CD4-positive, alpha-beta T cell treated with Interleukin-4 for 1 hour (primary cell): Measurements from ENCODE around the gene LEAP2.

Source experiments
- DNase-seq, 2 donors: peaks; one replicate each; pipeline ENCODE4 v3.0.0-alpha.2; 2020 to 2022

LEAP2 gene

DNA sequence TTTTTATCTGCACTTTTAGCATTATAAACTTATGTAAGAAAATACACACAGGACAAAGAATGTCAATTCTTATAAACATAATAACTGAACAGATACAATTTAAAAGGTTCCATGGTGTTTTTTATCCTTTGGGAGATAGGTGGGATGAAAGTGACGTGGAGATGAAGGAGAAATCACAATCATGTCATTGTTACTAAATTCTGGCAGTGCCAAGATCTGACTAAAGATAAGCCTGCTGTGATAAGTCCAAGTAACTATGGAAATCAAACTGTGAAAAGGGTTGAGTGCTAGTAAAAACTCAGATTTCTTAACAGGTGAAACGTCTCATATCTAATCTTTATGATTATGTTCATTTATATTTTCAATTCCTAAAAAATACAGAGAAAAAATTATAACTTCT is 11.1 kb downstream of the LEAP2 start:
- DNase-seq: no peak

DNA sequence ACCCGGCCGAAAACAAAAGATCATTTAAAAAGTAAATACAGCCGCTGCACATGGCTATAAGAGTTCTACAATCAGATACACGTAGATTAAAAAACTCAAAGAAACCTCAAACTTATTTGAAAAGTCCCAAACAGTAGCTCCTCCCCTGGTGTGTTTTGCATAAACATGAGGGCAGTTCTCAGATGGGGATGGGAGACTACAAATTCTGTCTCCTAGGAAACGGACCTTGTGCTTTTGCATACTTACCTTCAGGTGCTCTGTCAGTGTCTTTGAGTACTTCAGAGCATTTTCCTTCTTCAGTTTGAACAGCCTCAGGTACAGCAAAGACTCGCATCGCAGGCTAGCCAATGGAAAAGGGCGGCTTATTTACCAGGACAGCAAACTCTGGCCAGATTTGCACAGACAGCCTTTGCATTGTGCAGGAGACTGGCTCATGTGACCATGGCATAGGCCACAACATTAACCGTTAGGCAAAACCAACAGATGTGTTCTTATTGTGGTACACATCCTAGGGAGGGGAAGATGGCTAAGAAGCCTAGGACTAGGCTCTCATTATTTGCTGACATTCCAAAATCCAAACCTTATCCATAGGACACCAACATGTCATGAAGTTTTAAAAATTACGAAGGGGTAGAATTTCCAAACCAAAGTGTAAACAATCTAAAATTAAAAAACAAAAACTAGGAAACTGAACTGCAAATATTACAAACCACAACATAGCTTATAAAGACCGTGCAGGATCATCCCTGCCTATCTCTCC is 12.8 kb downstream of the LEAP2 start:
- DNase-seq: no peak

DNA sequence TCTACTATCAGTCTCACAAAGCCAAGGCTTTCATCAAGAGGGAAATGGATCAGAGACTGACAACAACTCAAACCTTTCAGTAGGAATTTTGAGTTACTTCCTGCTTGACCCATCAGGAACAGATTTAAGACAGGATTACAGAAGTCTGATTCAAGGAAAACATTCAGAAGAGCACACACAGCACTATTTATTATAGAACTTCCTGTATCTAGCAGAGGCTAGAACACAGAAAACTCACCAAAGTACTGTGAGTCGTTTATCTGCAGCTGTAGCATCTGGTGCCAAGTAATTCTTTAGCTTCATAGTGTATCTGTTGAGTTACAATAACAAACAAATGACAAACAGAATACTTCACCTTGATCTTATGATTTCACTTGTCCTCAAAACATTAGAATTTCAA is 13.8 kb downstream of the LEAP2 start:
- no peak for DNase-seq

GRCh38 chr5:132889501-132889900 is 16.0 kb downstream of the LEAP2 start:
- no peak for DNase-seq

- DNase-seq: no peak
Observed at GRCh38 chr5:132890817-132891216, 17.3 kb downstream of the LEAP2 start.

DNA sequence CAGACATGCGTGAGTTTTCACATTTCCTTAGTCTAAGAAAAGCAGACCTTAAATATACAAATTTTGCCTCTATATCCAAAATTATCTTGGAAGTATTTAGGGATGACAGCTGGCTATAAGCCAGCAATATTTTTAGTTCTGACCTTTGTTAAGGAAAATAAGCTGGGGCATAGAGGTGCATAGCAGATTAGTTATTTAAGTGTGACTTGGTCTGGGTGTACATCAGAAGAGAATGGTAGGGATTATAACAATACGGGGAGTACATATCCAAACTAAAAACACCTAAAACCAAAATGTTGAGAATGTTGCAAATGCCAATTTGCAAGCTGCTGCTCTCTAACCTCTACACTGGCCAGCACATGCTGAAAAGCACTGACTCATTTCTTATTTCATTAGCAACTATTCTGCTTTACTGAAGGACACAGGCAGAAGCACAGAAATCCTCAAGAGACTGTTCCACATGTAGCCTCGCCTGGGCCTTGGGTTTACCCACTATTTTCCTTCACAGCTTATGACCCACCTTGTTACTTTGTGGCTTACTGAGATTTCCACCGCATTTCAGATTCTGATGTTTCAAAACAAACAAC is 22.3 kb downstream of the LEAP2 start:
- no peak for DNase-seq

- no peak for DNase-seq
Observed at GRCh38 chr5:132896685-132897084, 23.2 kb downstream of the LEAP2 start.

- no peak for DNase-seq
Observed at GRCh38 chr5:132898094-132898493, 24.6 kb downstream of the LEAP2 start.

DNA sequence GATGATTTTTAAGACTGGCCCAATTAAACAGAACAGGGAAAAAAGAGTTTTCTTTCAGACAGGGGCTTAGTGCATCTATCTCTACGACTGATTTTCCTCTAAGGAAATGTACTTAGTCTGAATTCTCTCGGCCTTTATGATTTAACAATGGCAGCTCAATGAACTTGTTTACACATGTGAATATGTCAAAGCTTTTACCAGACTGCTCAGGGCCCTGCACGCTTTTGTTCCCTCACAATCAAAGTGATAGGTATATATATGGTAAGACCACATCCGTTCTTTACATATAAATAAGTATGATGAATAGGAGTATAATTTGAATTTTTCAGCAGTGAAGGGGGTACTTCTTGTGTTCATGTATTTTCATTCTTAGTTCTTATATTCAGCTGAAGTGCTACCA is 27.6 kb downstream of the LEAP2 start:
- no peak for DNase-seq

DNA sequence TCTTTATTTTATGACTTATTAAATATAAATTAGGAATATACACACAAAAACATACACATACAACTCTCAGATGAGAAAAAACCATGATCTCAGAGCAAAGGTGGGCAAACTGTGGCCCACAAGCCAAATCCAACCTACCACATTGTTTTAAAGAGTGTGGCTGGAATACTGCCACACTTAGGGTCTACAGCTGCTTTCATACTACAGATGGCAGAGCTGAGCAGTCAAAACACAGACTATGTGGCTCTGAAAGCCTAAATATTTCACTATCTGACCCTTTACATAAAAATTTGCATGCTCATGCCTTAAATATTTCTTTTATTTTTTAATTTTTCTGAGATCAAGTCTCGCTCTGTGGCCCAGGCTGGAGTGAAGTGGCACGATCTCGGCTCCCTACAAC is 28.3 kb downstream of the LEAP2 start:
- no peak for DNase-seq

GRCh38 chr5:132905938-132906337 is 32.5 kb downstream of the LEAP2 start:
- no peak for DNase-seq

DNA sequence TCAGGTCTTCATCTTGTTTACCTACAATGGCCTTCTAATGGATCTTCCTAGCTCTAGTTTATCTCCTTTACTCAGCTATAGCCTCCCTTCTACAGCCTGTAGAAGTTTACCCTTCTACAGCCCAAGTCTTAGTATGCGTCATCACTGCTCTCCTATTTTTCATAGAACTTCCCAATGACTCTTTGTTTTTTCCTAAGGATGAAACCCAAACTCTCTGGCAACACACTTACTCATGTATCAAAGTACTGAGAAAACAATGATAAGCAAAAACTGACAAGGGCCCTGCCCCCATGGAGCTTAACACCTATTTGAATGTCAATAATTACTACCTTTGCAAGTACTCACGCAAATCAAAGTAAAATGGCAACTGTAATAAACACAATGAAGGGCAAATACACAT is 33.7 kb downstream of the LEAP2 start:
- DNase-seq: no peak

GRCh38 chr5:132909702-132910101 is 36.2 kb downstream of the LEAP2 start:
- no peak for DNase-seq

- DNase-seq: peak in 1 of 2 donors; percentile 24
Observed at GRCh38 chr5:132915681-132916080, 42.2 kb downstream of the LEAP2 start.

DNA sequence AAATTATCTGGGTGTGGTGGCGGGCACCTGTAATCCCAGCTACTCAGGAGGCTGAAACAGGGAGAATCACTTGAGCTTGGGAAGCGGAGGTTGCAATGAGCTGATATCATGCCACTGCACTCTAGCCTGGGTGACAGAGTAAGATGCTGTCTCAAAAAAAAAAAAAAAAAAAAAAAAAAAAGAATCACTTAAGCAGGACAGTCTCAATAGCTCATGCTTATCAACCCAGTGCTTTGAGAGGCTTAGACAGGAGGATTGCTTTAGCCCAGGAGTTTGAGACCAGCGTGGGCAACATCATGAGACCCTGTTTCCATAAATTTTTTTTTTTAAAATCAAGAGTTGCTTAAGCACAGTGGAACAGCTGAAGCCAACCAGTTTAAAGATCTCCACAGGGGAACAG is 42.6 kb downstream of the LEAP2 start:
- DNase-seq: no peak
